Colonic mucosa (tissue), 4 donors: ENCODE data around the gene NUMB. TPM values are rescaled to one million over a fixed set of nuclear protein-coding genes. Genes with fewer than 3 reads are reported as not detected.

Source experiments
- DNase-seq: peaks from one replicate; pipeline ENCODE4 v3.0.0-alpha.2; 2020
- H3K27ac ChIP-seq: fragments of 200-600 bp; one replicate; pipeline ENCODE4 v1.8.0; 2021
- H3K27me3 ChIP-seq: fragments of 200-600 bp; one replicate; pipeline ENCODE4 v1.8.0; 2021
- H3K36me3 ChIP-seq: fragments of 200-600 bp; one replicate; pipeline ENCODE4 v1.8.0; 2021
- H3K4me1 ChIP-seq: fragments of 200-600 bp; one replicate; pipeline ENCODE4 v1.8.0; 2021; ENCODE audit warnings: mild to moderate bottlenecking
- H3K4me3 ChIP-seq: fragments of 200-600 bp; one replicate; pipeline ENCODE4 v1.8.0; 2021
- H3K9ac ChIP-seq, 2 donors: one replicate each; pipeline ENCODE4 v1.7.0; 2013; ENCODE audit warnings: control low read depth in 2 of 2, low read depth in 2 of 2, low read length in 2 of 2
- H3K9me3 ChIP-seq: fragments of 200-600 bp; one replicate; pipeline ENCODE4 v1.8.0; 2021
- intact Hi-C: fragments of 100-400 bp; cut with DNase I; formaldehyde crosslinking; loops from one replicate; pipeline ENCODE4 v1.14.1; 2022
- total RNA-seq, 2 donors: library from RNA; stranded (reverse); fragmentation: NEBNext Ultra II Directional in 1 of 2; extraction: Animal tissue kit (Norgen Biotek cat#: 25700) in 1 of 2; gene quantifications; one replicate each; pipeline ENCODE4 v1.2.1, GENCODE V29; 2021
- TF ChIP-seq, protein P1 (sequence below): fragments of 200-600 bp; IDR thresholded peaks from one replicate; pipeline ENCODE4 v1.8.0; 2022; ENCODE audit warnings: antibody characterized with exemption, mild to moderate bottlenecking
- donor health status: healthy.
- donor health status: DM: no; HTN: no; CAD: no.
- donor health status: DM: no; HTN: no; CAD: no.

Gene NUMB
- total RNA-seq, 2 donors from 2014 or later, result 83.1 to 116 TPM

DNA sequence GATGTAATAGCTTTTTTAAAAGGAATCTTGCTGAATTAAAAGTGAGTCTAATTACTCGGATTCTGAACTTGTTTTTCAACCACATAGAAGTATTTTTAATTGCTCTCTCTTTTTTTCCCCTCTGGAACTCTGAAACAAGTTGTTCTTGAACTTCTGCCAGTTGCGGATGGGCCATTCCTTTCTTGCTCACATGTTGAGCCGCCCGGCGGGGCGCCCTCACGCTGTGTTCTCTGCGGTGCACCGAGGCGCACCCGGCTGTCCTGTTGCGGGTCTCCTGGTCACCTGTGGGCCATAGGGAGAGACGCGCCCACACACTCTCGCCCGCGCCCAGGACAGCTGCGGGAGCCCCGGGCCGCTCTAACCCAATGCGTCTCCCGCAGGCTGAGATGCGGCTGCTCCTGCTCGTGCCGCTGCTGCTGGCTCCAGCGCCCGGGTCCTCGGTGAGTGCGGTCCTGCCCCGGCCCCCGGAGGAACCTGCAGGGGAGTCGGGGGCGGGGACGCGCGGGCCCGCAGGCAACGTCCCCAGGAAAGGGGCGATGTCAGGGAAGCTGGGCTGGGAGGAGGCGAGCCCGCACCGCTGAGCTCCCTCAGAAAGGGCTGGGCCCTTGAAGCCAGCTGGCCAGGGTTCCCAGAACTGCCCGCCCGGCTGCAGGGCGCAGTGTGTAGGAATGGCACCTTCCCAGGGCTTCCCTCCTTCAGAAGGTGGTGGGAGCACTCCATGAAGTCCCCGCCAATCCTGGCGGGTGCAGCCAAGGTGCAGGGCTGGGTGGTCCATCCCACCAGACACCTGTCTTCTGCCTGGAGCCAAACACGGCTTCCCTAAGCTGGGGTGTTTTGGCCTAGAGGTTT, 218.7 kb downstream of the NUMB start:
- H3K4me3 ChIP-seq, result peak overlapping the region; percentile 16
- H3K9me3 ChIP-seq, result no peaks in the 10 kb centered on the region
- peaks cover 11% of the 10 kb centered on the region for H3K4me1 ChIP-seq
- no peaks in the 10 kb centered on the region for H3K36me3 ChIP-seq
- intact Hi-C loops, result no loop called here
- DNase-seq, result no peak
- TF ChIP-seq, protein P1, sequence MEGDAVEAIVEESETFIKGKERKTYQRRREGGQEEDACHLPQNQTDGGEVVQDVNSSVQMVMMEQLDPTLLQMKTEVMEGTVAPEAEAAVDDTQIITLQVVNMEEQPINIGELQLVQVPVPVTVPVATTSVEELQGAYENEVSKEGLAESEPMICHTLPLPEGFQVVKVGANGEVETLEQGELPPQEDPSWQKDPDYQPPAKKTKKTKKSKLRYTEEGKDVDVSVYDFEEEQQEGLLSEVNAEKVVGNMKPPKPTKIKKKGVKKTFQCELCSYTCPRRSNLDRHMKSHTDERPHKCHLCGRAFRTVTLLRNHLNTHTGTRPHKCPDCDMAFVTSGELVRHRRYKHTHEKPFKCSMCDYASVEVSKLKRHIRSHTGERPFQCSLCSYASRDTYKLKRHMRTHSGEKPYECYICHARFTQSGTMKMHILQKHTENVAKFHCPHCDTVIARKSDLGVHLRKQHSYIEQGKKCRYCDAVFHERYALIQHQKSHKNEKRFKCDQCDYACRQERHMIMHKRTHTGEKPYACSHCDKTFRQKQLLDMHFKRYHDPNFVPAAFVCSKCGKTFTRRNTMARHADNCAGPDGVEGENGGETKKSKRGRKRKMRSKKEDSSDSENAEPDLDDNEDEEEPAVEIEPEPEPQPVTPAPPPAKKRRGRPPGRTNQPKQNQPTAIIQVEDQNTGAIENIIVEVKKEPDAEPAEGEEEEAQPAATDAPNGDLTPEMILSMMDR, result no peak
- H3K9ac ChIP-seq, result peak overlapping the region in 1 of 2 donors; percentile 12
- no peak overlapping the region for H3K27ac ChIP-seq
- peaks cover 22% of the 10 kb centered on the region for H3K27me3 ChIP-seq

DNA sequence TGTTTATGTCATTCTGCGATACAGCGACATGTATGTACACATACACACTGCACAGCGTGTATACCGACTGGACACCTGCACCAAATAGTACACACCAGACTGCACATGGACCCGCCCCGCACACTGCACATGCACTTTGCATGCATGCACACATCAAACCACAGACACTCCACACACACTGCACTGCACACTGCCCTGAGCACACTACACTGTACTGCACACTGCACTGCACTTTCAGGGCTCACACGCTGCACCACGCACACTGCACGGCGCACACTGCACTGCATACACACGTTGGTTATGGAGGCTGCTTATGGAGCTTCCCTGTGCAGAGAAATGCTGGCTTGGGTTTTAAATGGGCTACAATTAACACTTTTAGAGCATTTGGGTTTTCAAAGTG, 219.4 kb downstream of the NUMB start:
- H3K9me3 ChIP-seq, result no peaks in the 10 kb centered on the region
- peaks cover 11% of the 10 kb centered on the region for H3K4me1 ChIP-seq
- H3K9ac ChIP-seq, result no peak overlapping the region
- no peaks in the 10 kb centered on the region for H3K36me3 ChIP-seq
- intact Hi-C loops, result no loop called here
- no peak overlapping the region for H3K27ac ChIP-seq
- TF ChIP-seq, protein P1, result no peak
- no peak overlapping the region for H3K4me3 ChIP-seq
- H3K27me3 ChIP-seq, result peaks cover 22% of the 10 kb centered on the region
- no peak for DNase-seq

DNA sequence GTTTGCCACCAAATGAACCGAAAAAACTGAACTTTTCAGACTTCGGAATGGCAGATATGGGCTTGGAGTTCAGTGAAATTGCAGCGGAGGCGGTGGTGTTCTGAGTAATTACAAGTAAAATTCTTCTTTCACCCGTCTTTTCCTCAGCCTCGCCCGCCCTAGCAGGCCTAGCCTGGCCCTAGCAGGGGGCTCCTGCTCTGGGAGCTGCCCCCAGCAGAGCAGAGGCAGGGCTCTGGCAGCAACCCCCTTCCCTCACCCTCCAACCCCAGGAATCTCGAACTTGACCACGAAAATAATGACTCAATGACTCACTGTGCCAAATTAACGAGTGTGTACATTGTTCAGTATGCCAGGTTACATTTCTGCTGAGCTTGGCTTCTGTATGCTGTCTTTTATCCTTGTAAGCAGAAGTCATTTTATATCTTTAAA, 219.9 kb downstream of the NUMB start:
- Histone ChIP-seq H3K4me3 (peak overlapping the region; percentile 32), H3K36me3 (no peaks in the 10 kb centered on the region), H3K4me1 (peaks cover 11% of the 10 kb centered on the region), H3K27ac (no peak overlapping the region), H3K9me3 (no peaks in the 10 kb centered on the region), H3K27me3 (peaks cover 22% of the 10 kb centered on the region), H3K9ac (peak overlapping the region; percentile 32 to 55)
- no peak for DNase-seq
- intact Hi-C loops, result no loop called here
- TF ChIP-seq, protein P1, result no peak

DNA sequence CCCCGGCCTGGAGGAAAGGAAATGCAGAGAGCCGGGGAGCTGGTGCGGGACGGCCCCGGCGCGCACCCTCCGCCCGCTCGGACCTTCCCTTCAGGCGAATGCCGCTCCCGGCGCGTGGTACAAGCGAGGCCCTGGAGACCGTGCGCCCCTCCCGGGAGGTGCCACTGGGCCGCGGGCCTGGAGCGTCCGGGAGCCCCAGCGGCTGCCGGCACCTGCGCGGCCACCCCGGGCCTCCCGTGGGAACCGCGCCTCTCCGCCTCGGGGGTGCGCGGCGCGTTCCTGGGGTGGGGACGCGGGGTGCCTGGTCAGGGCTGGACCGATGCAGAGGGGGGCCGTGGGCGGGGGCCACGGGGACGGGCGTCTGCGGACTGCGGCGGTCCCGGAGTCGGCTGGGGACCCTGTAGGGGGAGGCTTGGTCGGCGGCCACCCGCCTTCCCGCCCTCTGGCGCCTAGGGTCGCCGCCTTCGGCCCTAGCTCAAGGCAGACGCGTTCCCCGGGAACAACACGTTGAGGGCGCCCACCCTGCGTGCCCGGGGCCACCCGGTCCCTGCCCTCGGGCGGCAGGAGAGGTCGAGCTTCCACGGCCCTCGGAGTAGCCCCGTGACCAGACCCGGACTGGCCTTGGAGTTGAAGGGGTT, 220.4 kb downstream of the NUMB start:
- H3K4me3 ChIP-seq, result peak overlapping the region; percentile 32
- peak overlapping the region; percentile 32 to 55 for H3K9ac ChIP-seq
- TF ChIP-seq, protein P1, result no peak

DNA sequence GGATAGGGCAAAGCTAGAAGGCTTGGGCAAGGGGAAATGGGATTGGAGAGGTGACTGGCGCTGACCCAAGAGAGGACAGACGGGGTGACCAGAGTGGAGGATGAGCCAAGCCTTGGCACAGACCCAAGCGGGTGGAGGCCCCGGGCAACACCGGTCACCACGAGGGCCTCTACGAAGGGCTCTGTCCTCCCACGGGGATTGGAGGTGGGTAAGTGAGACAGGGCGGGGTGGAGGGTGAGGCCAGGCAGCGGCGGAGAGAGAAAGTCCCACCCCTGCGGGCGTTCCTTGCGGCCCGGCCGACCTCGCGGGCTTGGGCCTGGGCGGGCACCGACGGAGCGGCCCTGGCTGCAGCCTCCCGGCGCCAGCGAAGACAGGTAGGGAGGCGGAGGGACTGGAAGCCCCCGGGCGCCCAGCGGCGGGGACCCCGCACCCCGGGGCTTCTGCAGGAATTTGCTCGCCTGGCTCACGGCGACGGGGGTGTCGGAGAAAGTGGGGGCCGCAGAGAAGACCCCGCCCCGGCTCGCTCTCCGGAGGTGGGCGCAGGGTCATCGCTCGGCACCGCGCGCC, 221.0 kb downstream of the NUMB start, which contains the start of gene PAPLN:
Gene PAPLN, plus strand, starts transcription at position 288 of the 567 bp plus-strand sequence. CDS start 2,273 bp downstream, outside the sequence.
- intact Hi-C loops, result no loop called here
- Histone ChIP-seq H3K4me1 (peaks cover 11% of the 10 kb centered on the region), H3K9ac (peak within 1 kb of the TSS; percentile 32 to 55), H3K9me3 (no peaks in the 10 kb centered on the region), H3K4me3 (peak within 1 kb of the TSS; percentile 32), H3K27me3 (peaks cover 22% of the 10 kb centered on the region), H3K27ac (no peak within 1 kb of the TSS), H3K36me3 (no peaks in the 10 kb centered on the region)
- TF ChIP-seq, protein P1, result no peak
- DNase-seq, result peak; percentile 65

More for the DNA sequence above, 220.4 kb downstream of the NUMB start:
- Histone ChIP-seq H3K4me1 (peaks cover 11% of the 10 kb centered on the region), H3K27me3 (peaks cover 22% of the 10 kb centered on the region), H3K36me3 (no peaks in the 10 kb centered on the region), H3K27ac (no peak overlapping the region), H3K9me3 (no peaks in the 10 kb centered on the region)
- intact Hi-C loops, result no loop called here
- no peak for DNase-seq
